Mesenchymal stem cell (in vitro differentiated cells and primary cell): Measurements from ENCODE around the gene ABCB1.
"Not testable (repeated sequence)": the region's sequence is repeated elsewhere in the genome, so short reads cannot be mapped to it uniquely, and the experiment has no call there.

Source experiments
- DNase-seq: peaks from one replicate; pipeline ENCODE4 v3.0.0-alpha.2; 2013
- H2AFZ ChIP-seq: one replicate; pipeline ENCODE4 v1.6.1; 2013; ENCODE audit warnings: low read depth, mild to moderate bottlenecking, control low read depth, inconsistent platforms, low read length, moderate library complexity
- H2AK5ac ChIP-seq: 2 replicates; pipeline ENCODE4 v1.6.1; 2013; ENCODE audit warnings: low read length, moderate library complexity, mild to moderate bottlenecking, inconsistent platforms; ENCODE audit not compliant: severe bottlenecking
- H2BK120ac ChIP-seq: one replicate; pipeline ENCODE4 v1.6.1; 2013; ENCODE audit warnings: low read depth, mild to moderate bottlenecking, inconsistent platforms, low read length, moderate library complexity
- H2BK12ac ChIP-seq, 2 experiments: one replicate each; pipeline ENCODE4 v1.6.1; 2013; ENCODE audit warnings: inconsistent platforms in 2 of 2, low read length in 2 of 2, mild to moderate bottlenecking in 2 of 2, moderate library complexity in 2 of 2, control low read depth in 1 of 2
- H2BK15ac ChIP-seq: one replicate; pipeline ENCODE4 v1.6.1; 2013; ENCODE audit warnings: mild to moderate bottlenecking, low read depth, inconsistent platforms; ENCODE audit not compliant: poor library complexity, severe bottlenecking
- H2BK5ac ChIP-seq: 2 replicates; pipeline ENCODE4 v1.6.1; 2013; ENCODE audit warnings: low read depth, mild to moderate bottlenecking, low read length, control low read depth, inconsistent platforms; ENCODE audit not compliant: poor library complexity, severe bottlenecking
- H3K14ac ChIP-seq, 2 experiments: one replicate each; pipeline ENCODE4 v1.6.1; 2013; ENCODE audit warnings: inconsistent platforms in 2 of 2, low read length in 2 of 2, control low read depth in 1 of 2, mild to moderate bottlenecking in 1 of 2, moderate library complexity in 1 of 2
- H3K18ac ChIP-seq, 2 experiments: one replicate each; pipeline ENCODE4 v1.6.1; 2013; ENCODE audit warnings: inconsistent platforms in 2 of 2, low read length in 2 of 2, control low read depth in 1 of 2, low read depth in 1 of 2, mild to moderate bottlenecking in 1 of 2
- H3K23ac ChIP-seq, 2 experiments: one replicate each; pipeline ENCODE4 v1.6.1; 2013; ENCODE audit warnings: inconsistent platforms in 2 of 2, low read length in 2 of 2, mild to moderate bottlenecking in 2 of 2, moderate library complexity in 2 of 2, control low read depth in 1 of 2
- H3K27ac ChIP-seq: 2 replicates; pipeline ENCODE4 v1.5.1; 2013; ENCODE audit warnings: mild to moderate bottlenecking, moderate library complexity, low read length, control low read depth, inconsistent platforms; ENCODE audit not compliant: poor library complexity, severe bottlenecking
- H3K27me3 ChIP-seq, 2 experiments: 2 replicates each; pipeline versions ENCODE4 v1.6.1 to v1.7.0; 2013; ENCODE audit warnings: low read length in 2 of 2, mild to moderate bottlenecking in 2 of 2, moderate library complexity in 2 of 2, control low read depth in 1 of 2, inconsistent platforms in 1 of 2; ENCODE audit not compliant: control insufficient read depth in 1 of 2, insufficient read depth in 1 of 2
- H3K36me3 ChIP-seq, 2 experiments: 2 replicates each; pipeline versions ENCODE4 v1.6.1 to v1.7.0; 2013; ENCODE audit warnings: low read length in 2 of 2, control low read depth in 1 of 2, inconsistent platforms in 1 of 2, low read depth in 1 of 2, mild to moderate bottlenecking in 1 of 2; ENCODE audit not compliant: insufficient read depth in 2 of 2, control insufficient read depth in 1 of 2
- H3K4ac ChIP-seq, 2 experiments: one replicate each; pipeline ENCODE4 v1.6.1; 2013; ENCODE audit warnings: inconsistent platforms in 2 of 2, low read length in 2 of 2, mild to moderate bottlenecking in 2 of 2, moderate library complexity in 2 of 2, control low read depth in 1 of 2, low read depth in 1 of 2
- H3K4me1 ChIP-seq: 2 replicates; pipeline ENCODE4 v1.6.1; 2013; ENCODE audit warnings: low read depth, low read length, control low read depth; ENCODE audit not compliant: control insufficient read depth, insufficient read depth
- H3K4me2 ChIP-seq: 2 replicates; pipeline ENCODE4 v1.6.1; 2013; ENCODE audit warnings: low read length, mild to moderate bottlenecking, inconsistent platforms; ENCODE audit not compliant: poor library complexity, severe bottlenecking
- H3K4me3 ChIP-seq, 2 experiments: 2 replicates each; pipeline versions ENCODE4 v1.5.1 to v1.7.0; 2013; ENCODE audit warnings: low read length in 2 of 2, mild to moderate bottlenecking in 2 of 2, control low read depth in 1 of 2, low read depth in 1 of 2; ENCODE audit not compliant: insufficient read depth in 1 of 2
- H3K79me1 ChIP-seq: replicated peaks from 2 replicates; pipeline ENCODE4 v1.6.1; 2013; ENCODE audit warnings: mild to moderate bottlenecking, control low read depth, low read length, inconsistent platforms; ENCODE audit not compliant: poor library complexity, severe bottlenecking
- H3K9ac ChIP-seq: 2 replicates; pipeline ENCODE4 v1.7.0; 2013; ENCODE audit warnings: mild to moderate bottlenecking, low read length, moderate library complexity
- H3K9me3 ChIP-seq: 2 replicates; pipeline ENCODE4 v1.7.0; 2013; ENCODE audit warnings: mild to moderate bottlenecking, low read length; ENCODE audit not compliant: control insufficient read depth
- H4K8ac ChIP-seq: one replicate; pipeline ENCODE4 v1.6.1; 2013; ENCODE audit warnings: inconsistent platforms, mild to moderate bottlenecking, low read length, moderate library complexity
- H4K91ac ChIP-seq: one replicate; pipeline ENCODE4 v1.6.1; 2013; ENCODE audit warnings: mild to moderate bottlenecking, low read length, inconsistent platforms
- WGBS: methylation state at CpG from one replicate; pipeline ENCODE4 v1.1.7; 2013; ENCODE audit warnings: mixed read lengths; 5-methylcytosine and 5-hydroxymethylcytosine counted together

ABCB1 gene

GRCh38 chr7:87572513-87572912, 28.2 kb downstream of the ABCB1 start:
- H3K4me2 ChIP-seq, H3K4me3 ChIP-seq, H2BK15ac ChIP-seq, H3K27me3 ChIP-seq, H3K14ac ChIP-seq, H3K36me3 ChIP-seq, H2AFZ ChIP-seq, H2BK120ac ChIP-seq, H2BK12ac ChIP-seq, H3K9ac ChIP-seq, H3K9me3 ChIP-seq, H2AK5ac ChIP-seq, H3K79me1 ChIP-seq, H3K18ac ChIP-seq, H3K23ac ChIP-seq, H3K27ac ChIP-seq, H3K4me1 ChIP-seq, H4K8ac ChIP-seq, H3K4ac ChIP-seq, DNase-seq, H2BK5ac ChIP-seq, H4K91ac ChIP-seq: not testable (repeated sequence)
- WGBS: no CpG with 5 or more reads among the region's 1 CpG

GRCh38 chr7:87570178-87570577, 30.5 kb downstream of the ABCB1 start:
- Histone ChIP-seq H3K27ac (no peak overlapping the region), H2BK15ac (no peak overlapping the region), H4K91ac (no peak overlapping the region), H2AK5ac (no peak overlapping the region), H3K4me1 (peaks cover 2% of the 10 kb centered on the region), H3K36me3 (no peaks in the 10 kb centered on the region), H3K9ac (no peak overlapping the region), H2BK12ac (no peak overlapping the region), H2BK120ac (no peak overlapping the region), H3K9me3 (no peaks in the 10 kb centered on the region), H3K27me3 (no peaks in the 10 kb centered on the region), H3K18ac (no peak overlapping the region), H3K79me1 (no peaks in the 10 kb centered on the region), H4K8ac (no peak overlapping the region), H2BK5ac (no peak overlapping the region), H2AFZ (no peak overlapping the region), H3K4me2 (no peak overlapping the region), H3K14ac (no peak overlapping the region), H3K4me3 (no peak overlapping the region), H3K23ac (no peak overlapping the region), H3K4ac (no peak overlapping the region)
- no CpG with 5 or more reads among the region's 1 CpG for WGBS
- peak; percentile 67 for DNase-seq

- Histone ChIP-seq H3K4me2 (no peak overlapping the region), H3K14ac (no peak overlapping the region), H2BK5ac (no peak overlapping the region), H3K4me1 (peaks cover 4% of the 10 kb centered on the region), H3K23ac (no peak overlapping the region), H3K27me3 (no peaks in the 10 kb centered on the region), H4K8ac (no peak overlapping the region), H3K36me3 (no peaks in the 10 kb centered on the region), H4K91ac (no peak overlapping the region), H3K27ac (no peak overlapping the region), H2AK5ac (no peak overlapping the region), H2AFZ (no peak overlapping the region), H2BK12ac (no peak overlapping the region), H3K18ac (no peak overlapping the region), H3K79me1 (no peaks in the 10 kb centered on the region), H3K9ac (no peak overlapping the region), H2BK15ac (no peak overlapping the region), H3K4ac (no peak overlapping the region), H2BK120ac (no peak overlapping the region), H3K9me3 (no peaks in the 10 kb centered on the region), H3K4me3 (no peak overlapping the region)
- 100% methylated on average over 1 of the region's 1 CpG for WGBS
- no peak for DNase-seq
Measured at GRCh38 chr7:87567052-87567451, 33.6 kb downstream of the ABCB1 start.

DNA sequence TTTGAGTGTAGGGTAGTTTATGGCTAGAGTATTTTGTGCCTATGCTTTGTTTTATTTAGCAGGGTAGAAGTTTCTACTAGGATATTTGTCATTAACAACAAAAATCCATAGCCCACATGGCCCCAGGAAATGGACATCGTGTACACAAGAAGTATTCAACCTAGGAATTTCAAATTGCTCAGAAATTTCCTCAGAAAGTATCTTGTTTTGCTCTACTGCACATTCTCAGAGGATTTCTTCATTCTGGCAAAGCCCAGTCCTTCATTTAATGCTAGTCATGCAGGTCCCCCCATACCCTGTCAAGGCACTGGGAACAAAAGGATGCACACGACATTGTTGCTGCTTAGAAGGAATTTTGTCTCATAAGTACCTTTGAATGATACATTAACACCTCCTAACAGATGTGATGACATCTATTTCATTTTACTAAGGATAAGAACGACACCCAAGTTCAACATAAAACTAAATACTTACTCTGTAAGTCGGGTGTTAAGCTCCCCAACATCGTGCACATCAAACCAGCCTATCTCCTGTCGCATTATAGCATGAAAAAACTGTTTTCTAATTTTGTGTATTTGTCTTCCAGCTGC, 34.3 kb downstream of the ABCB1 start:
- Histone ChIP-seq H3K27me3 (no peaks in the 10 kb centered on the region), H3K9ac (no peak overlapping the region), H3K27ac (no peak overlapping the region), H3K18ac (no peak overlapping the region), H2AFZ (no peak overlapping the region), H3K36me3 (no peaks in the 10 kb centered on the region), H3K4me2 (no peak overlapping the region), H2BK5ac (no peak overlapping the region), H3K14ac (no peak overlapping the region), H2BK15ac (no peak overlapping the region), H2BK120ac (no peak overlapping the region), H4K91ac (no peak overlapping the region), H3K4ac (no peak overlapping the region), H2BK12ac (no peak overlapping the region), H2AK5ac (no peak overlapping the region), H3K4me3 (no peak overlapping the region), H3K4me1 (peaks cover 4% of the 10 kb centered on the region), H4K8ac (no peak overlapping the region), H3K9me3 (no peaks in the 10 kb centered on the region), H3K79me1 (no peaks in the 10 kb centered on the region), H3K23ac (no peak overlapping the region)
- no peak for DNase-seq
- WGBS: 86% methylated on average over 6 of the region's 6 CpGs
